ENCODE measurements around the gene TMEM41A.

Gene TMEM41A

DNA sequence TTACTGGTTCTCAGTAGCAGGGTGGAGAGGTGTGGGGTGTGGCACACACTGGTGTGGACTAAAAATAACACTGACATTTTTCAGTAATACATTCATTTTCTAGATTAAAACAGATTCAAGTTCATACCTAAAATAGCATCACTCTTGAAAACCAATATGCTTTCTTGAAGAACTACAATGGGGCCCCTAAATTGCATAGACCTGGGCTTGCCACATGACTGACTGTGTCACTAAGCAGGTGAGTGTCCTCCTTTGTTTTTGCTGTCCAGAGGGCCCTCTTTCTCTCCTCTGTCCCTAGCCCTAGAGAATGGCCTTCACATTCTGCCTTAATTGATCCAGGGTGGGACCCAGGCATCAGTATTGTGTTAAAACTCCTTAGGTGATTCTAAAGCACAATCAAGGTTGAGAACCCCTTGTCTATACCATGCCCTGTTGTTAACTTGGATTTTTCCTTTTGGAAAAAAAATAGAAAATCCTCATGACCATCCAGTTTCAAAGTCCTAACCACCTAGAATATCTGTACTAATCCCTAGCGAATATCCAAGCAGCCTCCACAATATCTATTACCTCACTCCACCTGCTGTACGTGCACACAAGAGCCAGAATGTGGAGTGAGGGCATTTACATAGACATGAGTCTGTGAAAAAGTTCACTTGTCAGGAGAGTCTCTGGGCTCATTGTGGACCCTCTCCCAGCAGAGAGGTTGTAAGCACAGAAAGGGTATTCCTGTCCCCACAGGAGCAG, 18.7 kb upstream of the TMEM41A start:
- DNase-seq (ENCODE audit: low read depth in 2 of 2), result no peak
- TF ChIP-seq, protein P1, sequence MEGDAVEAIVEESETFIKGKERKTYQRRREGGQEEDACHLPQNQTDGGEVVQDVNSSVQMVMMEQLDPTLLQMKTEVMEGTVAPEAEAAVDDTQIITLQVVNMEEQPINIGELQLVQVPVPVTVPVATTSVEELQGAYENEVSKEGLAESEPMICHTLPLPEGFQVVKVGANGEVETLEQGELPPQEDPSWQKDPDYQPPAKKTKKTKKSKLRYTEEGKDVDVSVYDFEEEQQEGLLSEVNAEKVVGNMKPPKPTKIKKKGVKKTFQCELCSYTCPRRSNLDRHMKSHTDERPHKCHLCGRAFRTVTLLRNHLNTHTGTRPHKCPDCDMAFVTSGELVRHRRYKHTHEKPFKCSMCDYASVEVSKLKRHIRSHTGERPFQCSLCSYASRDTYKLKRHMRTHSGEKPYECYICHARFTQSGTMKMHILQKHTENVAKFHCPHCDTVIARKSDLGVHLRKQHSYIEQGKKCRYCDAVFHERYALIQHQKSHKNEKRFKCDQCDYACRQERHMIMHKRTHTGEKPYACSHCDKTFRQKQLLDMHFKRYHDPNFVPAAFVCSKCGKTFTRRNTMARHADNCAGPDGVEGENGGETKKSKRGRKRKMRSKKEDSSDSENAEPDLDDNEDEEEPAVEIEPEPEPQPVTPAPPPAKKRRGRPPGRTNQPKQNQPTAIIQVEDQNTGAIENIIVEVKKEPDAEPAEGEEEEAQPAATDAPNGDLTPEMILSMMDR (IDR thresholded peaks at IDR 0.05; ENCODE audit: low read depth, low read length), result no peak
- no peak overlapping the region for H3K4me3 ChIP-seq (replicated peaks in 1 of 2; ENCODE audit: low read depth in 2 of 2, low read length in 2 of 2)

DNA sequence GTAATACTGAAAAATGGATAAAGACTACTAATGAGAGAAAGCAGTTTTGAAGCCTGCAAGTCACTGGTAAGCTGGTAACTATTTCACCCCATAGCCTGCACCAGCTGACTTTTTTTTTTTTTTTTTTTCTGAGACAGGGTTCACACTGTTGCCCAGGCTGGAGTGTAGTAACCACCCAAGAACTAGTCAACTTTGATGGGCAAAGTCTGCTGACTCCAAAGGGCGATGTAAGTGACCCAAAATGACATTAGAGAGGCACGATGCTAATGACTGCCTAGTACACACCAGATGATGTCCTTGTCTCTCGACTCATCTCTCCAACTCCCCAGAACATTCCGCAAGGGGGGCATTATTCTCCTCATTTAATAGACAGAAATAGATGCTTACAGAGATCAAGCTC, 12.9 kb upstream of the TMEM41A start:
- TF ChIP-seq, protein P1 (IDR thresholded peaks at IDR 0.05; ENCODE audit: low read depth, low read length), result no peak
- H3K4me3 ChIP-seq (replicated peaks in 1 of 2; ENCODE audit: low read depth in 2 of 2, low read length in 2 of 2), result no peak overlapping the region
- DNase-seq (ENCODE audit: low read depth in 2 of 2), result no peak

DNA sequence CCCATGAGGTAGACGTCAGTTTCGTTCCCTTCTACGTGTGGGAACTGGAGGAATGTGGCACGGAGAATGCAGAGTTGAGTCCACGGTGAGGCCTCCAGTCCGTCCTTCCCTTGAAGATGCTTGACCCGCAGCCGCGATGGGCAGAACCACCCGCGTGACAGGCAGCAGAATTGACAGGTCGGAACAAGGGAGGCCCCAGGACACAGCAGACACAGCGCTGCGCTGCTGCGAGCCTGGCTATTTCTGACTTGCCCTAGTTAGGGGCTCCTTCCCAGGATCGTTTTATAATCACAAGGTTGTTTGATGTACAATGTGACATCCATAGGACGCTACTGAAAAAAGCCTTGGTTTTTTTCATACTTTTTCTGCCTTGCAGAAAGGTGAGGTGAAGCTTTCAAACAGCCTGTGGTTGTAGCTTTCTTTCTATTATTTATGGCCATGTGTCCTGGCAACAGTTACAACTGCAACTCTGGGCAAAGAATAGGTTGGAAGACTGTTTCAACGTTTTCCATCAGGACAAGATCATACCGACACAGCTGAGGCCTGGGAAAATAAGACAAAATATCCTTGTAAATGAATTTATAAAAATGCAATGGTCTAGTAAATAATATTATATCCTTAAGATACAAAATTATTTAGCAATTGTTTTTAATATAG, 9.6 kb upstream of the TMEM41A start:
- TF ChIP-seq, protein P1 (IDR thresholded peaks at IDR 0.05; ENCODE audit: low read depth, low read length), result no peak
- no peak overlapping the region for H3K4me3 ChIP-seq (replicated peaks in 1 of 2; ENCODE audit: low read depth in 2 of 2, low read length in 2 of 2)
- DNase-seq (ENCODE audit: low read depth in 2 of 2), result no peak

DNA sequence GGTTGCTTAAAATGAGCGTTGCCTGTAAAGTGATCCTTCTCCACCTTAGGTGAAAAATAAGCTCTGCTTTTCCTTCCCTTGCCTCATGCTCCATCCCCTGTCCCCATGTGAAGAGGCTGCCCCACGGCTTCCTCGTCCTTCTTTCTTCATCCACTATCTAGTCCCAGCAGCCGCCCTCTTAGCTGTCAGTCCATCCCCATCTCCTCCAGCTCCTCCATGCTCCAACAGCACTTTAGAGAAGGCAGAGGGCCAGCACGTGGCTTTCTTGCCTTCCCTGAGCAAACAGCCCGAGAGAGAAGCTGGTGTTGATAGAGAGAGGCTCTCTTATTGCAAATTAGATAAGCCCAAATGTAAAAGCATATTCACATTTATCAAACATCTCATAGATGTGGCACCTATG, 9.0 kb upstream of the TMEM41A start:
- TF ChIP-seq, protein P1 (IDR thresholded peaks at IDR 0.05; ENCODE audit: low read depth, low read length), result no peak
- no peak overlapping the region for H3K4me3 ChIP-seq (replicated peaks in 1 of 2; ENCODE audit: low read depth in 2 of 2, low read length in 2 of 2)
- no peak for DNase-seq (ENCODE audit: low read depth in 2 of 2)

DNA sequence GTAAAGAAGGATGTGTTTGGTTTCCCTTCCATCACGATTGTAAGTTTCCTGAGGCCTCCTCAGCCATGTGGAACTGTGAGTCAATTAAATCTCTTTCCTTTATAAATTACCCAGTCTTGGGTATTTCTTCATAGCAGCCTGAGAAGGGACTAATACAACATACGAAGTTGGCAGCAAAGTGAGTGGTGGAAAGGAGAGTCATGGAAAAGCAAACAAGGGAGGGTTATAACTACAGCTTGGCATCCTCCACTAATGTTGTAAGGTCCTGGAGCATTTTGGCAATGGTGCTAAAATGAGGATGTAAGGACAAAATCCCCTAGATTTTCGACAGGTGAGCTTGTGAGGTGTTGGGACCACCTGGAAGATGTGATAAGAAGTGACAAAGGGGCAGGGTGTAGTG, 5.8 kb upstream of the TMEM41A start:
- H3K4me3 ChIP-seq (replicated peaks in 1 of 2; ENCODE audit: low read depth in 2 of 2, low read length in 2 of 2), result no peak overlapping the region
- DNase-seq (ENCODE audit: low read depth in 2 of 2), result no peak
- TF ChIP-seq, protein P1 (IDR thresholded peaks at IDR 0.05; ENCODE audit: low read depth, low read length), result no peak

DNA sequence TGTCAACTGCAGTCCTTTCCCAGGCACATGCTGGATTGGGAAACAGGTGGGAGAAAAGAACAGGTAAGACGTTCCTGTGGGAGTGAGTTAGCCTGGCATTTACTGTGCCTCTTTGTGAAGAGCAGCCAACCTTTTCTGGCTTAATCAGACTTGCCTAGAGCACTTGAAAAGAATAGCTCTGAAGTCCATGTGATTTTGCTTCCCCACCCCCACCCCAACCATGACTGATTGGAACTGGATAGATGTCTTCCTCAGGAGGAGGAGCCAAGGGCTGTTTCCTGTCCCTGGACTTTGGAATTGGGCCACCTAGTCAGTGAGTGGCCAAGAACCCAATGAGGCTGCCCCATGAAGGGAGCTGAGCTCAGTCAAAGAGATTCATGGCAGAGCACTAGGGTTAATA, 4.7 kb upstream of the TMEM41A start:
- DNase-seq (ENCODE audit: low read depth in 2 of 2), result no peak
- no peak overlapping the region for H3K4me3 ChIP-seq (replicated peaks in 1 of 2; ENCODE audit: low read depth in 2 of 2, low read length in 2 of 2)
- TF ChIP-seq, protein P1 (IDR thresholded peaks at IDR 0.05; ENCODE audit: low read depth, low read length), result no peak

Measured in cardiac fibroblast (primary cell).